ENCODE measurements around the gene CPNE8.

GRCh38 chr12:38775457-38775856 is 129.9 kb downstream of the CPNE8 start:
- TF ChIP-seq, protein P1, sequence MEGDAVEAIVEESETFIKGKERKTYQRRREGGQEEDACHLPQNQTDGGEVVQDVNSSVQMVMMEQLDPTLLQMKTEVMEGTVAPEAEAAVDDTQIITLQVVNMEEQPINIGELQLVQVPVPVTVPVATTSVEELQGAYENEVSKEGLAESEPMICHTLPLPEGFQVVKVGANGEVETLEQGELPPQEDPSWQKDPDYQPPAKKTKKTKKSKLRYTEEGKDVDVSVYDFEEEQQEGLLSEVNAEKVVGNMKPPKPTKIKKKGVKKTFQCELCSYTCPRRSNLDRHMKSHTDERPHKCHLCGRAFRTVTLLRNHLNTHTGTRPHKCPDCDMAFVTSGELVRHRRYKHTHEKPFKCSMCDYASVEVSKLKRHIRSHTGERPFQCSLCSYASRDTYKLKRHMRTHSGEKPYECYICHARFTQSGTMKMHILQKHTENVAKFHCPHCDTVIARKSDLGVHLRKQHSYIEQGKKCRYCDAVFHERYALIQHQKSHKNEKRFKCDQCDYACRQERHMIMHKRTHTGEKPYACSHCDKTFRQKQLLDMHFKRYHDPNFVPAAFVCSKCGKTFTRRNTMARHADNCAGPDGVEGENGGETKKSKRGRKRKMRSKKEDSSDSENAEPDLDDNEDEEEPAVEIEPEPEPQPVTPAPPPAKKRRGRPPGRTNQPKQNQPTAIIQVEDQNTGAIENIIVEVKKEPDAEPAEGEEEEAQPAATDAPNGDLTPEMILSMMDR (IDR thresholded peaks at IDR 0.05; ENCODE audit: low read depth, low read length): no peak
- no peak for TF ChIP-seq POLR2A (IDR thresholded peaks at IDR 0.05; ENCODE audit: extremely low read depth, insufficient read length)
